HG02981 (cell line): ENCODE results near the gene GNGT2.

Source experiments
- ATAC-seq: cut with Tn5 transposase; IDR thresholded peaks from one replicate; pipeline ENCODE4 v1.9.1; 2021; ENCODE audit warnings: mild to moderate bottlenecking, moderate library complexity; ENCODE audit not compliant: unreplicated experiment

GNGT2 gene

DNA sequence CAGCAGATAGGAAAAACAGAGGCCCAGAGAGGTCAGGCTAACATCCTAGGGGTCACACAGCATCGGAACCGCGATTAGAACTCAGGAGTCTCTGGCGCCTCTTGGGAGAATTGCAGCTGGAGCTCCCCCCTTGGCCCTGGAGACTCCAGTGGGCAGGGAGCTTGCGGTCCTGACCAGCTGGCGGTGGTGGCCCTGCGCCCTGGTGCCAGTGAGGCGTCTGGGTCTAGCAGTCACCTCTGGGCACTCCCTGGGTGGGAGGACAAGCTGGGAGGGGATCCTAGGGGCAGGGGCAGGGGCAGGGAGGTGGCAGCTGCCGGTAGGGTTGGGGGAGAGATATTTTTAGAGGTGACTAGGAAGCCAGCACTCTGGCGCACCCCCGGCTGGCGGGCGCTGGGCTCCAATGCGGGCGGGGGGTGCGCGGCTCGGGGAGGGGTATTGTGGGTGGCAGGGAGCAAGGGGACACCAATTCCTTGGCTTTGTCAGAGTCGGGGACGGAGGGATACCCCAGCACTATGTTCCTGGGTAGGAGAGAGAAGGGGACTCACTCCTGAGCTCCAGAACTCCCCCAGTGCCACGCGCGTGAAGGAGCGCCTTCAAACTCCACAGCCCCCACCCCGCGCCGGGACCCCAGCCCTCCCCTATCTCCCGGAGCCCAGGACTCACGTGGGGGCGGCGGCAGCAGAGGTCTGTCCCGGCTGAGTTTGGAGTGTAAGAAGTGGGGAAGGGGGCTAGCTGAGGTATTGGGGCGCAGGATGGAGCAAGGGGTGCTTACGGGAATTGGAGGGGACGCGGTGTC, 19.6 kb upstream of the GNGT2 start:
- ATAC-seq = no peak

DNA sequence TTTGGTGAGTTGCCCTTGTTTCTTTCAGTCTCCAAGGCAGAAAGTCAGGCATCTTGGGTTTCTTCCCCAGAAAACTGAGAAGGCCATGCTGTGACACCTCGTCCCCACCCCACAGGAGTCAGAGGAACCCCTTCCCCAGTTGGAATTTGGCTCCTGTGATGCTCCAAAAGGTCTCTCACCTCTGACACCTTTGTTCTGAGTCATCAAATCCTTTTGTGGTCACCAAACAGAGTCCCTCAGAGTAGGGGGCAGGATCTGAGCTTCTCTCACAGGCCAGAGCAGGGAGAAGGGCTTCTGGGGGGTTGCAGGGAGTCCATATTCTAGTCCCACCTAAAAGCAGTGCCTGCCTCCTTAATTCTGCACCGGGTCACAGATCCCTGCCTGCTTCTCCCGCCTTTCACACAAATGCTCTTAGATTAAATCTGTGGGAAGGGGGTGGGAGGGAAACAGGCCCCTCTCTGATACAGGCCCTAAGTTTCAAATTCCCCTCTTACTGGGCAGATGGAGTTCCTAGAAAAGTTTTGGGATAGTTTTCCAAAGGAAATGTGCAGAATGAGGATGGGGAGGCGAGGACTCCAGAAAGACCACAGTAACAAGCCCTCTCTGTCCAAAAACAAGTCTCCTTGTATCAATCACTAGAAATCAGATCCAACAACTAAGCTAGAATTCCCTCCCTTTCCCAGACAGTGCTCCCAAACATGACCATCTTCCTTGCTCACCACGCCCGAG, 18.9 kb upstream of the GNGT2 start:
- ATAC-seq = no peak

GRCh38 chr17:49227436-49228261, 17.3 kb upstream of the GNGT2 start:
- ATAC-seq = no peak

- no peak for ATAC-seq
These were observed 16.5 kb upstream of the GNGT2 start for GRCh38 chr17:49226771-49227435.

DNA sequence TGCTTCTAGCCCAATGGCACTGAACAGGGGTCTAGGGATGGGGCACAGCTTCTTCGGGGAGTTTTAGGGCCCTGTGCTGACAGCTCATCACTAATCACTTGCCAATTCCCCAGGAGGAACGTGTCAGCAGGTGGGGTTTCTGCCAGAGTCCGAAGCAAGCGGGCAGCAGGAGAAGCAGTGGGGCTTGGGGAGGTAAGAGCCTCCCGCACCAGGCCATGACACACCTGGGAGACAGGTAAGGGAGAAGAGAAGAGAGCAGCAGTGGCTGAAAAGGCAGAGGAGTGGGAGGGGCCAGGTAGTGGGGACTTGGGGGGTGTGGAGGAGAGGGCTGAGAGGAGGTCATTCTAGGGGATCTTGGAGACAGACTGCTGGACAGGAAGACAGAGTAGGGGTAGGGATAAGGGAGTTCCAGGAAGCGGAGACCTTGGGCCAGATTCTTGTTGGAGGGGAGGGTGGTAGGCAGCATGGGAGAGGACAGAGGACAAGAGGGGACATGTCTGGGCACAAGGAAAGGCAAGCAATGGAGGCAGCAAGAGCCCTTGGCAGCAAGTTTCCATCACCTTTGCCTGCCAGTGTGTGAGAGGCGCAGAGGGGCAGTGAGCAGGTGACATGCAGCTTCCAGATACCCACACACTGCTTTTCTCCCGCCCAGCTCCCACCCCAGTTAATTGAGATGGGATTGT, 15.3 kb upstream of the GNGT2 start:
- no peak for ATAC-seq

- no peak for ATAC-seq
These were observed 14.6 kb upstream of the GNGT2 start for GRCh38 chr17:49224997-49225337.

GRCh38 chr17:49224198-49224996, 14.0 kb upstream of the GNGT2 start:
- ATAC-seq = no peak

- no peak for ATAC-seq
These were observed 13.3 kb upstream of the GNGT2 start for GRCh38 chr17:49223517-49224197.

- no peak for ATAC-seq
These were observed 12.8 kb upstream of the GNGT2 start for GRCh38 chr17:49223168-49223516.

DNA sequence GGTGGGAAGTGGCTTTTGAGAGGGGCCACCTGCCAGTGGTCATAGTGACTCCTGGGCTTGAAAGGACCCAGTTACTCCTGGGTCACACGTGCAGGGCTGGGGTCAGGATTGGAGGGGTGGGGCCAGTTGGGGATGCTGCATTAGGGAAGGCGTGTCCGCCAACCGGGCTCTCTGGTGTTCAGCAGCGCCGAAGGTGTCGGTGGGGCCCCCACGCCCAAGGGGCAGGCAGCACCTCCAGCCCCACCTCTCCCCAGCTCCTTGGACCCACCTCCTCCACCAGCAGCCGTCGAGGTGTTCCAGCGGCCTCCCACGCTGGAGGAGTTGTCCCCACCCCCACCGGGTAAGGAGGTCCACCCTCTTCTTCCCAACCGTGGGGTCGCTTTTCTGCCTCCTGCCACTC, 9.6 kb upstream of the GNGT2 start:
- ATAC-seq = no peak

DNA sequence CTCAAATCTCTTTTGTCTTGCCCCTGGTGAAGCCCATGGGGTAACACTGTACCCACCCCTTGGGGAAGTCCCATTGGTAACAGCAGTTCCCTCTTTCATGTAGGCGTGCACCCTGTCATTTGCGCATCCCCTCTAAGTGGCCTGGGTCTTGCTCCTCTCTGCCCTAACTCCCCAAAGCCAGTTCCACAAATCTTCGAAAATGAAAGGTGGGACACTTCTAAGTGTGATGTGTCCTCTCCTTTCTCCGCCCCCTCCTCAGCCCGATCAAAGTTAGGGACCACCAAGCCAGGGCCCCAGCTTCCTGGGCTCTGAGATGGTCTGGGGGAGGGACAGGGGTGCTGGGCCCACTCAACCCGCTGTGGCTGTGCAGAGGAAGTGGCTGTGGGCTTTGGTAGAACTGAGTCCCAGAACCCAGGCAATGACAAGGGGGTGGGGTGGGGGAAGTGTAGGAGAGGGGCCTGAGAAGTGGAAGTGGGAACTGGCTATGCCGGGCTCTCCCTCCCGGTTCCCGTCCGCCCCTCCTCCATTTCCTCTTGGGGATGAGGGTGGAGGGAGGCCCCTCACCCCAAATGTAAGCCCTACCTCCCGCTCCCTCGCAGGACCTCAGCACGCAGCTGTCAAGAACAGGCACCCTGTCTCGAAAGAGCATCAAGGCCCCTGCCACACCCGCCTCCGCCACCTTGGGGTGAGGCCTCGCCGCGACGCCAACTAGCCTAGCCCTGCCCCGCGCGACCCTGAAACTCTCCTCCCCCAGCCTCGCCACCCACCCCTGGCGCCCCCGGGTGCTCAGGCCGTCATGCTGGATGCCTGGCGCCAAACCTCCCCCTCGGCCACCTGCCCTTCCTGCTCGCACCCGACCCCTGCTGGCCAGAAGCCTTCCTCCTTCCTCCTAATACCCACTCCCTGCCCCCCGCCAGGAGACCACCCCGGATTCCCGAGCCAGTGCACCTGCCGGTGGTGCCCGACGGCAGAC, 8.9 kb upstream of the GNGT2 start:
- ATAC-seq = peak; percentile 40

- peak; percentile 52 for ATAC-seq
These were observed 7.5 kb upstream of the GNGT2 start for GRCh38 chr17:49217651-49218413.

GRCh38 chr17:49216953-49217650, 6.7 kb upstream of the GNGT2 start:
- ATAC-seq = no peak

DNA sequence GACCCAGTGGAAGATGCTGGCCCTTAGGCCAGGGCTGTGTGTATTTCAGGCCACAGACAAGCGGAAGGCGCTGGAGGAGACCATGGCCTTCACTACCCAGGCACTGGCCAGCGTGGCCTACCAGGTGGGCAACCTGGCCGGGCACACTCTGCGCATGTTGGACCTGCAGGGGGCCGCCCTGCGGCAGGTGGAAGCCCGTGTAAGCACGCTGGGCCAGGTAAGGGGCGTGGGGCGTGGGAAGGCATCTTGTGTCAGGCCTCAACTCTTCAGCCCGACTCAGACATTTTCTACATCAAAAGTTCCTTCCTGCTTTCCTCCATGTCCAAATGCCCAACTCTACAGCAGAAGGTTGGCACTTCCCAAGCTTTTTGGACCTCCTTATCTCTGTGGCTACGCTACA, 6.1 kb upstream of the GNGT2 start:
- no peak for ATAC-seq

GRCh38 chr17:49214676-49215360, 4.4 kb upstream of the GNGT2 start:
- ATAC-seq = no peak

GRCh38 chr17:49213847-49214246, 3.5 kb upstream of the GNGT2 start:
- ATAC-seq = no peak
